Skeletal muscle tissue (tissue), 5 donors: ENCODE data around the gene PRAMEF15. TPM values are rescaled to one million over a fixed set of nuclear protein-coding genes. Genes with fewer than 3 reads are reported as not detected.
"Not testable (repeated sequence)": the region's sequence is repeated elsewhere in the genome, so short reads cannot be mapped to it uniquely, and the experiment has no call there.

Source experiments
- H3K27ac ChIP-seq: one replicate; pipeline ENCODE4 v1.7.0; 2013; ENCODE audit warnings: mild to moderate bottlenecking, low read depth, low read length, inconsistent platforms
- H3K27me3 ChIP-seq, 3 donors: one replicate each; pipeline ENCODE4 v1.7.0; 2013; ENCODE audit warnings: low read length in 3 of 3; ENCODE audit not compliant: control insufficient read depth in 3 of 3, insufficient read depth in 3 of 3
- H3K36me3 ChIP-seq, 3 donors: one replicate each; pipeline ENCODE4 v1.7.0; 2013; ENCODE audit warnings: low read length in 3 of 3; ENCODE audit not compliant: control insufficient read depth in 3 of 3, insufficient read depth in 3 of 3
- H3K4me1 ChIP-seq, 3 donors: one replicate each; pipeline ENCODE4 v1.7.0; 2013; ENCODE audit warnings: low read length in 3 of 3, mild to moderate bottlenecking in 3 of 3; ENCODE audit not compliant: control insufficient read depth in 3 of 3, insufficient read depth in 3 of 3
- H3K4me3 ChIP-seq, 3 donors: one replicate each; pipeline ENCODE4 v1.7.0; 2013; ENCODE audit warnings: low read length in 3 of 3
- H3K9ac ChIP-seq, 3 donors: one replicate each; pipeline ENCODE4 v1.7.0; 2013; ENCODE audit warnings: low read length in 3 of 3, mild to moderate bottlenecking in 3 of 3, moderate library complexity in 2 of 3, low read depth in 1 of 3
- H3K9me3 ChIP-seq, 3 donors: one replicate each; pipeline ENCODE4 v1.7.0; 2013; ENCODE audit warnings: low read length in 3 of 3; ENCODE audit not compliant: control insufficient read depth in 3 of 3
- small RNA-seq: library from RNA; depleted of rRNA; stranded (forward); fragments of <200 nt; gene quantifications from one replicate; pipeline ENCODE3, GENCODE V24; 2014
- total RNA-seq: library from RNA; depleted of rRNA; stranded (reverse); fragments of >200 nt; gene quantifications from one replicate; pipeline ENCODE4 v1.2.3, GENCODE V29; 2014
- donor health status: Osteomylitis.

The PRAMEF15 gene
- total RNA-seq, 1 donor from 2014 or later: not detected

GRCh38 chr1:13347034-13347433 is 31.7 kb downstream of the PRAMEF15 start, which contains the start of gene PRAMEF14:
TSS of gene PRAMEF14 (minus strand) at chr1:13347134. CDS start at chr1:13345314, 1,820 bp downstream.
- H3K36me3 ChIP-seq, H3K27ac ChIP-seq, H3K4me3 ChIP-seq, H3K9me3 ChIP-seq, H3K9ac ChIP-seq, H3K4me1 ChIP-seq, H3K27me3 ChIP-seq: not testable (repeated sequence)

DNA sequence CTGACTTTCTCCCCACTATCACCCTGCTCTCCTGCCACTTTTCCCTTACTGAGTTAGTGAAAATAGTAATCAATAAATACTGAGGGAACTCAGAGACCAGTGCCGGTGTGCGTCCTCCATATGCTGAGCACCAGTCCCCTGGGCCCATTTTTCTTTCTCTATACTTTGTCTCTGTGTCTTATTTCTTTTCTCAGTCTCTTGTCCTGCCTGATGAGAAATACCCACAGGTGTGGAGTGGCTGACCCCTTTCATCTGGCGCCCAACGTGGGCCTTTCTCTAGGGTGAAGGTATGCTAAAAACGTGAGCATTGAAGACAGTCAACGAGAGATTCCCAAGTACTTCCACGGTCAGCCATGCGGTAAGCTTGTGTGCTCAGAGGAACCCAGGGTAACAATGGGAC is 38.1 kb downstream of the PRAMEF15 start:
- not testable (repeated sequence) for H3K27ac ChIP-seq, H3K27me3 ChIP-seq, H3K4me3 ChIP-seq, H3K9ac ChIP-seq, H3K4me1 ChIP-seq, H3K9me3 ChIP-seq, H3K36me3 ChIP-seq

DNA sequence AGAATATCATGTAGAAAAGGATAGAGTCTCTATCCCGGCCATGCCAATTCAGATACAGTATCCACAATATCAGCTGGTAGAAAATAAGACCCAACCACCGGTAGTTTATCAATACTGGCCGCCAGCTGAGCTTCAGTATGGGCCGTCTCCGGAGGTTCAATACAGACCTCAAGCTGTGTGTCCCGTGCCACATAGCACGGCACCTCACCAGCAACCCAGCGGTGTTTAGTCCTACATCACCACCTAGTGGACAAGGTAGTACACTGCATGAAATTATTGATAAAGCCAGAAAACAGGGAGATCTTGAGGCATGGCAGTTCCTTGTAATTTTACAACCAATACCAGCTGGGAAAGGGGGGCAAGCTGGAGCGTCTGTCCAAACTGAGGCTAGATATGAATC is 39.1 kb downstream of the PRAMEF15 start:
- not testable (repeated sequence) for H3K36me3 ChIP-seq, H3K27me3 ChIP-seq, H3K27ac ChIP-seq, H3K9ac ChIP-seq, H3K9me3 ChIP-seq, H3K4me3 ChIP-seq, H3K4me1 ChIP-seq

GRCh38 chr1:13356774-13357173 is 41.4 kb downstream of the PRAMEF15 start:
- H3K9ac ChIP-seq, H3K4me3 ChIP-seq, H3K27me3 ChIP-seq, H3K27ac ChIP-seq, H3K9me3 ChIP-seq, H3K4me1 ChIP-seq, H3K36me3 ChIP-seq: not testable (repeated sequence)

GRCh38 chr1:13362364-13362763 is 47.0 kb downstream of the PRAMEF15 start:
- not testable (repeated sequence) for H3K9ac ChIP-seq, H3K36me3 ChIP-seq, H3K4me3 ChIP-seq, H3K27me3 ChIP-seq, H3K9me3 ChIP-seq, H3K4me1 ChIP-seq, H3K27ac ChIP-seq

DNA sequence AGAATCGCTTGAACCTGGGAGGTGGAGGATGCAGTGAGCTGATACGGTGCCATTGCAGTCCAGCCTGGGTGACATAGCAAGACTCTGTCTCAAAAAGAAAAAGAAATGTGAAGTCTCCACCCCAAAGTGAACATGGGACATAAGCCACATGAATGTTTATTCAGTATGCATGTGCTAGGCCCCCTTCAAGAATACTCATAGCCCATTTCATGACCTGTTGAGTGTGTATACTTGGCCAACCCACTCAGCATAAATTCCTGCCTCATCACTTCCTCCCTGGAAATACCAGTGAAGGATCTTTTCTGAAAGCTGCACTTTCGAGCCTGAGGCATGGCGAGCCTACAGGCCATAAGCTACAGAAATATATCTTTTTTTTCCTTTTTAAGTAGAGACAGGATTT is 49.5 kb downstream of the PRAMEF15 start:
- H3K27me3 ChIP-seq, H3K27ac ChIP-seq, H3K4me3 ChIP-seq, H3K9ac ChIP-seq, H3K4me1 ChIP-seq, H3K9me3 ChIP-seq, H3K36me3 ChIP-seq: not testable (repeated sequence)

DNA sequence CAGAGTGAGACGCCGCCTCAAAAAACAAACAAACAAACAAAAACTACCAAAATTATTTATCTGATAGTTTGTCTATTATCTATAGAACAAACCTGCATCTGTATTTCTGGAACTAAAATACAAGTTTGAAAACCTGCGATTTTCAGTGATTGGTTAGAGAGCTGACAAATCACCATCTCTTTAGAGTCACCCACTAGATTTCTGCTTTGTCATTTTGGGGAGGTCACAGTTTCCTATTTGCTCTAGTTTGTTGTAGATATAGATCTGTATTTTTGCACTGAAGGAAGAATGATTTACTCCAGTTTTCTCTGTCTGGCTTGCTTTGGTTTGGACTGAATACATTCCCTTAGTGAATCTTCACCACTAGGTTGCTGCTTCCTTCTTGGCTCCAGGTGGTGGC is 51.2 kb downstream of the PRAMEF15 start:
- not testable (repeated sequence) for H3K4me1 ChIP-seq, H3K9ac ChIP-seq, H3K36me3 ChIP-seq, H3K4me3 ChIP-seq, H3K27ac ChIP-seq, H3K27me3 ChIP-seq, H3K9me3 ChIP-seq

DNA sequence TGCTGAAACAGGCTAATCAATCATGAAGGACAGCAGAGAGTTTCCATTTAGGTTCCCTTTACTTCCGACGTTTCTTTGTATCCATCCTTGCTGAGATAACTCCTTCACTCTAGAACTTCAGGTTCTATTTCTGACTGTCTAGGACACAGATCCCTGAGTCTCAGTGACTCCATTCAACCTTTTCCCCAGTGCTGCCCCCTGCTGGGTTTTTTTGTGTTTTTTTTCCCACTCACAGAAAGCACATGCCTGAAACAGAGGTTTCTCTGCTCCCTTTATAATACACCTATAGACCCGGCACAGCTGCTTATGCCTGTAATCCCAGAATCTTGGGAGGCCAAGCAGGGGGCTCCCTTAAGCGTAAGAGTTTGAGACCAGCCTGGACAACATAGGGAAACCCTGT is 53.2 kb downstream of the PRAMEF15 start:
- not testable (repeated sequence) for H3K4me1 ChIP-seq, H3K9ac ChIP-seq

More for the DNA sequence above, 53.2 kb downstream of the PRAMEF15 start:
- H3K36me3 ChIP-seq, H3K27ac ChIP-seq, H3K4me3 ChIP-seq, H3K9me3 ChIP-seq, H3K27me3 ChIP-seq: not testable (repeated sequence)

Small RNAs within 50 kb of the gene (small RNA-seq; reads per million reads assigned to genes)
- not detected for gene RNU6-771P

Other genes with a start within 250 kb of the PRAMEF15 start
- gene PRAMEF25, start 244.8 kb upstream of the PRAMEF15 start, total RNA-seq: not detected
- not detected for gene HNRNPCL2, start 198.7 kb upstream of the PRAMEF15 start, total RNA-seq
- not detected for gene PRAMEF26, start 159.6 kb upstream of the PRAMEF15 start, total RNA-seq
- gene HNRNPCL4, start 149.9 kb upstream of the PRAMEF15 start, total RNA-seq: not detected
- gene PRAMEF9, start 143.7 kb upstream of the PRAMEF15 start, total RNA-seq: not detected
- gene PRAMEF13, start 114.2 kb upstream of the PRAMEF15 start, total RNA-seq: not detected
- not detected for gene PRAMEF18, start 89.4 kb upstream of the PRAMEF15 start, total RNA-seq
- gene PRAMEF5, start 61.4 kb upstream of the PRAMEF15 start, total RNA-seq: not detected
- gene PRAMEF8, start 30.4 kb upstream of the PRAMEF15 start, total RNA-seq: not detected
- gene PRAMEF33, start 12.0 kb upstream of the PRAMEF15 start, total RNA-seq: not detected
- not detected for gene PRAMEF14, start 31.6 kb downstream of the PRAMEF15 start, total RNA-seq
- gene PRAMEF19, start 56.4 kb downstream of the PRAMEF15 start, total RNA-seq: not detected
- not detected for gene PRAMEF17, start 74.1 kb downstream of the PRAMEF15 start, total RNA-seq
- not detected for gene PRAMEF20, start 94.9 kb downstream of the PRAMEF15 start, total RNA-seq
- 10.4 TPM for gene LRRC38, start 198.4 kb downstream of the PRAMEF15 start, total RNA-seq